NCI-H1694 treated with DMSO at 0.1 percent for 48 hours (cell line): ENCODE measurements around the gene UBTF.
A peak's percentile ranks its signal among the peaks of the same experiment; 100 is the strongest.

Experiments
- DNase-seq: peaks from one replicate; lab custom pipeline; 2025; lab: John Stamatoyannopoulos, UW

UBTF gene

GRCh38 chr17:44171931-44172455 is 47.5 kb downstream of the UBTF start:
- DNase-seq, result no peak

- DNase-seq, result peak; percentile 26
Observed at GRCh38 chr17:44170499-44171201, 48.8 kb downstream of the UBTF start, which contains the start of gene ASB16. ASB16 (plus strand) TSS chr17:44170704; CDS start chr17:44170790, 86 bp downstream.

DNA sequence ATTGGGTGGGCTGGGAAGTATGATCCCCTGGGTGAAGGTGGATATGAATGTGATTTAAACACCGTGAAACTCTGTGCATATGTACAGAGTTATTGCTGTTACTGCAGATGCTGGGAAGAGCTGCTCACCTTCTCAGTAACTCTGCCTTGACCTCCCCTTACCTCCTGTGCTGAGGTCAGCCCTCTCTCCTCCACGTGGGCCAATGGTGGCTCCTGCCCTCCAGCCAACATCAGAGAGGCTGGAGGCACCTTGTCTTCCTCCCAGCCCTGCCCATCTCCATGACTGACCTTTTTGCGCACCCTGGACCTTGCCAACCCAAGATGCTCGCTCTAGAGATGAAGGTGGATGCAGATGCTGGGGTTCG is 49.4 kb downstream of the UBTF start:
- no peak for DNase-seq

- DNase-seq, result no peak
Observed at GRCh38 chr17:44167181-44167861, 52.2 kb downstream of the UBTF start.

GRCh38 chr17:44164476-44164875 is 55.0 kb downstream of the UBTF start:
- DNase-seq, result no peak

DNA sequence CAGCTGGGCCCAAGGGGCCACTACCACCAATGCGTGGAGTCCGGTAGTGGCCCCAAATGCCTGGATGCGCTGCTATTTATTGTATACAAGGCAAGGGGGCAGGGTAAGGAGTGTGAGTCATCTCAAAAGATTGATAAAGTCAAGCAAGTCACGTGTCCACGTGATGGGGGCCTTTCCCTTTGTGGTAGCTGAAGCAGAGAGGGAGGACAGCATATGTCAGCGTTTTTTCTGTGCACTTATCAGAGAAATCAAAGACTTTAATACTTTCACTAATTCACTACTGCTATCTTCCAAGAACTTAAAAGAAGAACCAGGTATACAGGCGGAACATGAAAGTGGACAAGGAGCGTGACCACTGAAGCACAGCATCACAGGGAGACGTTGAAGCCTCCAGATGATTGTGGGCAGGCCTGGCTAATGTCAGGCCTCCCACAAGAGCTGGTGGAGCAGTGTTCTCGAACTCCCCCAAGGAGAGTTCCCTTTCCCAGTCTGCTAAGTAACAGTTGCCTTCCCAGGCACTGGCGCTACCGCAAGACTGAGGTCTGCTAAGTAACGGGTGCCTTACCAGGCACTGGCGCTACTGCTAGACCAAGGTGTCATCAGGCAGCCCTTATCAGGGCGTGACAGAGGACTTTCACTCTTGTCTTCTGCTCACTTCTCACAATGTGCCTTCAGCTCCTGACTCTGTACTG is 59.8 kb downstream of the UBTF start:
- DNase-seq, result no peak

- no peak for DNase-seq
Observed at GRCh38 chr17:44155488-44155887, 64.0 kb downstream of the UBTF start.
